ENCODE results near the gene RPLP1. TPM values are rescaled to one million over a fixed set of nuclear protein-coding genes. Genes with fewer than 3 reads are reported as not detected.

Gene RPLP1
- polyA plus RNA-seq, 1 donor (not counting 4 experiments of a cell fraction or from before 2014, with no cell fraction given): 755 TPM

GRCh38 chr15:69415381-69415780 is 37.2 kb upstream of the RPLP1 start:
- Histone ChIP-seq H3K9me3 (ENCODE audit: control insufficient read depth, low read depth, low read length) (no peaks in the 10 kb centered on the region), H3K4me1 (ENCODE audit: control insufficient read depth, extremely low read depth, insufficient read depth, low read length) (peaks cover 19% of the 10 kb centered on the region), H3K9me1 (ENCODE audit: control insufficient read depth, extremely low read depth, insufficient read depth, low read length) (peaks cover 2% of the 10 kb centered on the region), H3K4me3 (ENCODE audit: control insufficient read depth in 2 of 3, extremely low read depth in 1 of 3, insufficient read depth in 2 of 3, low read depth in 1 of 3, low read length in 3 of 3) (peak overlapping the region; percentile 84 to 90 (median 86)), H3K27ac (ENCODE audit: control insufficient read depth, insufficient read depth, low read length) (peak overlapping the region; percentile 65), H3K9ac (ENCODE audit: control insufficient read depth, extremely low read depth, insufficient read depth, low read length) (peak overlapping the region; percentile 88), H2AFZ (ENCODE audit: control insufficient read depth, low read length) (no peak overlapping the region), H3K36me3 (ENCODE audit: control insufficient read depth in 2 of 2, extremely low read depth in 1 of 2, insufficient read depth in 2 of 2, low read length in 2 of 2) (peaks cover 0 to 20% of the 10 kb centered on the region in 2 experiments), H4K20me1 (ENCODE audit: control insufficient read depth, extremely low read depth, insufficient read depth, low read length) (no peaks in the 10 kb centered on the region), H3K27me3 (ENCODE audit: control insufficient read depth, extremely low read depth, insufficient read depth, low read length) (no peaks in the 10 kb centered on the region), H3K4me2 (ENCODE audit: control insufficient read depth, extremely low read depth, insufficient read depth, low read depth, low read length) (peak overlapping the region; percentile 75), H3K79me2 (ENCODE audit: control insufficient read depth, insufficient read depth, low read length) (peaks cover 47% of the 10 kb centered on the region)
- no peak for DNase-seq (ENCODE audit: low read depth, low spot score)
- dilution Hi-C loops (cut with MboI; ENCODE audit: extremely low pct_ligation_motif_present, low sequenced_read_pairs): no loop called here
- TF ChIP-seq CTCF (optimal IDR thresholded peaks at IDR 0.05 in 1 of 3, IDR thresholded peaks at IDR 0.05 in 1 of 3, conservative IDR thresholded peaks at IDR 0.05 in 1 of 3; ENCODE audit: extremely low read depth in 1 of 3, insufficient read depth in 2 of 3, low read length in 3 of 3) (no peak), EZH2 (IDR thresholded peaks at IDR 0.05; ENCODE audit: low read length) (no peak)
- no peak for FAIRE-seq

GRCh38 chr15:69417581-69417980 is 35.0 kb upstream of the RPLP1 start:
- peaks cover 31% of the 10 kb centered on the region for H3K4me1 ChIP-seq (ENCODE audit: control insufficient read depth, extremely low read depth, insufficient read depth, low read length)
- H3K9me3 ChIP-seq (ENCODE audit: control insufficient read depth, low read depth, low read length): no peaks in the 10 kb centered on the region
- H3K79me2 ChIP-seq (ENCODE audit: control insufficient read depth, insufficient read depth, low read length): peaks cover 51% of the 10 kb centered on the region
- H3K9ac ChIP-seq (ENCODE audit: control insufficient read depth, extremely low read depth, insufficient read depth, low read length): no peak overlapping the region
- no peak overlapping the region for H3K4me2 ChIP-seq (ENCODE audit: control insufficient read depth, extremely low read depth, insufficient read depth, low read depth, low read length)
- TF ChIP-seq CTCF (optimal IDR thresholded peaks at IDR 0.05 in 1 of 3, IDR thresholded peaks at IDR 0.05 in 1 of 3, conservative IDR thresholded peaks at IDR 0.05 in 1 of 3; ENCODE audit: extremely low read depth in 1 of 3, insufficient read depth in 2 of 3, low read length in 3 of 3) (no peak), EZH2 (IDR thresholded peaks at IDR 0.05; ENCODE audit: low read length) (no peak)
- no peaks in the 10 kb centered on the region for H4K20me1 ChIP-seq (ENCODE audit: control insufficient read depth, extremely low read depth, insufficient read depth, low read length)
- H3K27me3 ChIP-seq (ENCODE audit: control insufficient read depth, extremely low read depth, insufficient read depth, low read length): no peaks in the 10 kb centered on the region
- H3K4me3 ChIP-seq (ENCODE audit: control insufficient read depth in 2 of 3, extremely low read depth in 1 of 3, insufficient read depth in 2 of 3, low read depth in 1 of 3, low read length in 3 of 3): no peak overlapping the region
- H2AFZ ChIP-seq (ENCODE audit: control insufficient read depth, low read length): no peak overlapping the region
- no peak for DNase-seq (ENCODE audit: low read depth, low spot score)
- FAIRE-seq: no peak
- no peak overlapping the region for H3K27ac ChIP-seq (ENCODE audit: control insufficient read depth, insufficient read depth, low read length)
- dilution Hi-C loops (cut with MboI; ENCODE audit: extremely low pct_ligation_motif_present, low sequenced_read_pairs): no loop called here
- H3K9me1 ChIP-seq (ENCODE audit: control insufficient read depth, extremely low read depth, insufficient read depth, low read length): peaks cover 2% of the 10 kb centered on the region
- H3K36me3 ChIP-seq (ENCODE audit: control insufficient read depth in 2 of 2, extremely low read depth in 1 of 2, insufficient read depth in 2 of 2, low read length in 2 of 2): peaks cover 0 to 20% of the 10 kb centered on the region in 2 experiments
